Endodermal cell (in vitro differentiated cells): ENCODE results near the gene TAF10. TPM values are rescaled to one million over a fixed set of nuclear protein-coding genes. Genes with fewer than 3 reads are reported as not detected.

ENCODE experiments used
- DNase-seq: peaks from one replicate; pipeline ENCODE4 v3.0.0-alpha.2; 2017
- H3K27ac ChIP-seq: 2 replicates; pipeline ENCODE4 v1.5.1; 2013; ENCODE audit warnings: mild to moderate bottlenecking, low read depth, low read length, moderate library complexity
- H3K27me3 ChIP-seq: 2 replicates; pipeline ENCODE4 v1.6.1; 2013; ENCODE audit warnings: mild to moderate bottlenecking, low read length, moderate library complexity; ENCODE audit not compliant: insufficient read depth, control insufficient read depth, poor library complexity, severe bottlenecking
- H3K36me3 ChIP-seq: 2 replicates; pipeline ENCODE4 v1.7.0; 2013; ENCODE audit warnings: mild to moderate bottlenecking, low read length, moderate library complexity; ENCODE audit not compliant: control insufficient read depth, insufficient read depth
- H3K4me1 ChIP-seq: one replicate; pipeline ENCODE4 v1.7.0; 2013; ENCODE audit warnings: low read length; ENCODE audit not compliant: control insufficient read depth, insufficient read depth
- H3K4me3 ChIP-seq: 2 replicates; pipeline ENCODE4 v1.5.1; 2013; ENCODE audit warnings: mild to moderate bottlenecking, low read length, moderate library complexity
- H3K9ac ChIP-seq: 2 replicates; pipeline ENCODE4 v1.6.1; 2013; ENCODE audit warnings: mild to moderate bottlenecking, low read length, moderate library complexity; ENCODE audit not compliant: poor library complexity, severe bottlenecking; ENCODE audit errors: extremely low read depth
- H3K9me3 ChIP-seq: 2 replicates; pipeline ENCODE4 v1.6.1; 2013; ENCODE audit warnings: mild to moderate bottlenecking, low read length, moderate library complexity; ENCODE audit not compliant: control insufficient read depth
- H3K27ac Mint-ChIP-seq: 2 replicates; pipeline ENCODE4 v1.8.0; 2020; ENCODE audit warnings: mixed read lengths
- H3K27me3 Mint-ChIP-seq: 2 replicates; pipeline ENCODE4 v1.8.0; 2021; ENCODE audit warnings: mild to moderate bottlenecking, mixed read lengths; ENCODE audit not compliant: insufficient read depth
- H3K36me3 Mint-ChIP-seq: 2 replicates; pipeline ENCODE4 v1.8.0; 2020; ENCODE audit warnings: low read depth, mixed read lengths
- H3K4me1 Mint-ChIP-seq: 2 replicates; pipeline ENCODE4 v1.8.0; 2020; ENCODE audit warnings: mixed read lengths
- H3K4me3 Mint-ChIP-seq: 2 replicates; pipeline ENCODE4 v1.8.0; 2020; ENCODE audit warnings: mild to moderate bottlenecking, moderate library complexity, mixed read lengths
- H3K9me3 Mint-ChIP-seq: 2 replicates; pipeline ENCODE4 v1.8.0; 2020; ENCODE audit warnings: mild to moderate bottlenecking, mixed read lengths
- CTCF ChIP-seq: fragments of 200-600 bp; sonication (generic); conservative IDR thresholded peaks from 2 replicates; pipeline ENCODE4 v1.5.0; 2021; ENCODE audit warnings: antibody characterized with exemption, mild to moderate bottlenecking
- WGBS, 2 experiments: methylation state at CpG; one replicate each; pipeline versions ENCODE4 v1.1.5 to v1.1.7; 2013; ENCODE audit warnings: missing lambda C conversion rate in 2 of 2, mixed read lengths in 1 of 2; ENCODE audit not compliant: insufficient coverage in 1 of 2, insufficient read length in 1 of 2; 5-methylcytosine and 5-hydroxymethylcytosine counted together
- total RNA-seq, 2 donors: library from RNA; stranded (reverse); fragmentation: NEBNext Ultra II Directional in 1 of 2; extraction: Animal tissue kit (Norgen Biotek cat#: 25700) in 1 of 2; gene quantifications; 2 replicates in 1 of 2; 3 replicates in 1 of 2; pipeline ENCODE4 v1.2.1, GENCODE V29; 2021

TAF10 gene
- total RNA-seq, 2 donors from 2014 or later = 168 to 202 TPM

GRCh38 chr11:6601041-6601461, 11.0 kb downstream of the TAF10 start:
- Histone ChIP-seq H3K4me3 (no peak overlapping the region), H3K27me3 (no peaks in the 10 kb centered on the region), H3K9me3 (no peaks in the 10 kb centered on the region), H3K36me3 (peaks cover 46% of the 10 kb centered on the region), H3K27ac (no peak overlapping the region), H3K4me1 (no peaks in the 10 kb centered on the region), H3K9ac (no peak overlapping the region)
- Mint-ChIP-seq H3K4me1 (peaks cover 1% of the 10 kb centered on the region), H3K27me3 (no peaks in the 10 kb centered on the region), H3K9me3 (no peaks in the 10 kb centered on the region), H3K36me3 (peaks cover 17% of the 10 kb centered on the region), H3K4me3 (no peak overlapping the region), H3K27ac (no peak overlapping the region)
- no peak for TF ChIP-seq CTCF
- WGBS, 2 experiments = 95 to 96% methylated on average over 13 of the region's 13 CpGs
- DNase-seq = peak; percentile 26

GRCh38 chr11:6599881-6600390, 12.1 kb downstream of the TAF10 start:
- Mint-ChIP-seq H3K4me3 (no peak overlapping the region), H3K4me1 (no peaks in the 10 kb centered on the region), H3K27me3 (no peaks in the 10 kb centered on the region), H3K36me3 (peaks cover 17% of the 10 kb centered on the region), H3K9me3 (no peaks in the 10 kb centered on the region), H3K27ac (no peak overlapping the region)
- Histone ChIP-seq H3K4me1 (no peaks in the 10 kb centered on the region), H3K27ac (no peak overlapping the region), H3K4me3 (no peak overlapping the region), H3K27me3 (no peaks in the 10 kb centered on the region), H3K36me3 (peaks cover 43% of the 10 kb centered on the region), H3K9me3 (no peaks in the 10 kb centered on the region), H3K9ac (no peak overlapping the region)
- 95 to 100% methylated on average over 2 of the region's 2 CpGs for WGBS, 2 experiments
- TF ChIP-seq CTCF = no peak
- DNase-seq = peak; percentile 20

GRCh38 chr11:6599449-6599848, 12.6 kb downstream of the TAF10 start:
- 77 to 100% methylated on average over 1 of the region's 1 CpG for WGBS, 2 experiments
- peak; percentile 5 for DNase-seq
- Histone ChIP-seq H3K4me3 (no peak overlapping the region), H3K4me1 (no peaks in the 10 kb centered on the region), H3K9ac (no peak overlapping the region), H3K27me3 (no peaks in the 10 kb centered on the region), H3K9me3 (no peaks in the 10 kb centered on the region), H3K36me3 (peaks cover 46% of the 10 kb centered on the region), H3K27ac (no peak overlapping the region)
- no peak for TF ChIP-seq CTCF
- no peaks in the 10 kb centered on the region for H3K9me3 Mint-ChIP-seq
- H3K27me3 Mint-ChIP-seq = no peaks in the 10 kb centered on the region
- H3K36me3 Mint-ChIP-seq = peaks cover 18% of the 10 kb centered on the region
- no peak overlapping the region for H3K4me3 Mint-ChIP-seq
- H3K4me1 Mint-ChIP-seq = no peaks in the 10 kb centered on the region
- H3K27ac Mint-ChIP-seq = no peak overlapping the region
